Omental fat pad (tissue), 4 donors: Measurements from ENCODE around the gene SERPINE3. TPM values are rescaled to one million over a fixed set of nuclear protein-coding genes. Genes with fewer than 3 reads are reported as not detected.

Experiments
- ATAC-seq: fragments of 150-250 bp; one replicate; pipeline ENCODE4 v1.9.1; 2016; ENCODE audit warnings: mild to moderate bottlenecking, moderate library complexity; ENCODE audit not compliant: low FRiP score
- DNase-seq: peaks from one replicate; pipeline ENCODE4 v3.0.0-alpha.2; 2019; ENCODE audit warnings: low spot score
- total RNA-seq, 4 donors: library from RNA; depleted of rRNA; stranded (reverse); fragments of >200 nt; gene quantifications; one replicate each; pipeline ENCODE4 v1.1.0, GENCODE V29; 2016
- TF ChIP-seq, protein P1 (sequence below), 3 donors: fragments of 450-650 bp; IDR thresholded peaks; one replicate each; pipeline ENCODE4 v1.5.1; 2016 to 2017; ENCODE audit warnings: antibody characterized with exemption in 3 of 3, mild to moderate bottlenecking in 3 of 3, moderate library complexity in 2 of 3

SERPINE3 gene
- total RNA-seq, 4 donors from 2014 or later, result 1.6 to 8.8 TPM; not detected in 2

DNA sequence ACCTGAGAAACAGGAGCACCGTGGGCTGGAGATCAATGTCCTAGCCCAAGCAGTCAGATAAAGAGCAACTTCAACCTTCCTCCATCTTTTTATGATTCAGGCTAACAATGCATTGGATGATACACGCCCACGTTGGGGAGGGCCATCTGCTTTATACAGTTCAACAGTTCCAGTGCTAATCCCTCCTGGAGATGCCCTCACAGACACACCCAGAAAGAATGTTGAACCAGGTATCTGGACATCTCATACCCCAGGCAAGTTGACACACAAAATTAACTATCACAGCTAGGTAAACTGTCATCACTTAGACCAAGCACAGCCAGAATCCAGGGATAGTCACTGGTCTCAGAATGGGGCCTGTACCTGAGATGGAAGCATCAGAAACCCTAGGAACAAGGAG, 20.6 kb upstream of the SERPINE3 start:
- TF ChIP-seq, protein P1, sequence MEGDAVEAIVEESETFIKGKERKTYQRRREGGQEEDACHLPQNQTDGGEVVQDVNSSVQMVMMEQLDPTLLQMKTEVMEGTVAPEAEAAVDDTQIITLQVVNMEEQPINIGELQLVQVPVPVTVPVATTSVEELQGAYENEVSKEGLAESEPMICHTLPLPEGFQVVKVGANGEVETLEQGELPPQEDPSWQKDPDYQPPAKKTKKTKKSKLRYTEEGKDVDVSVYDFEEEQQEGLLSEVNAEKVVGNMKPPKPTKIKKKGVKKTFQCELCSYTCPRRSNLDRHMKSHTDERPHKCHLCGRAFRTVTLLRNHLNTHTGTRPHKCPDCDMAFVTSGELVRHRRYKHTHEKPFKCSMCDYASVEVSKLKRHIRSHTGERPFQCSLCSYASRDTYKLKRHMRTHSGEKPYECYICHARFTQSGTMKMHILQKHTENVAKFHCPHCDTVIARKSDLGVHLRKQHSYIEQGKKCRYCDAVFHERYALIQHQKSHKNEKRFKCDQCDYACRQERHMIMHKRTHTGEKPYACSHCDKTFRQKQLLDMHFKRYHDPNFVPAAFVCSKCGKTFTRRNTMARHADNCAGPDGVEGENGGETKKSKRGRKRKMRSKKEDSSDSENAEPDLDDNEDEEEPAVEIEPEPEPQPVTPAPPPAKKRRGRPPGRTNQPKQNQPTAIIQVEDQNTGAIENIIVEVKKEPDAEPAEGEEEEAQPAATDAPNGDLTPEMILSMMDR (IDR thresholded peaks at IDR 0.05), result no peak
- DNase-seq, result no peak
- ATAC-seq, result no peak

DNA sequence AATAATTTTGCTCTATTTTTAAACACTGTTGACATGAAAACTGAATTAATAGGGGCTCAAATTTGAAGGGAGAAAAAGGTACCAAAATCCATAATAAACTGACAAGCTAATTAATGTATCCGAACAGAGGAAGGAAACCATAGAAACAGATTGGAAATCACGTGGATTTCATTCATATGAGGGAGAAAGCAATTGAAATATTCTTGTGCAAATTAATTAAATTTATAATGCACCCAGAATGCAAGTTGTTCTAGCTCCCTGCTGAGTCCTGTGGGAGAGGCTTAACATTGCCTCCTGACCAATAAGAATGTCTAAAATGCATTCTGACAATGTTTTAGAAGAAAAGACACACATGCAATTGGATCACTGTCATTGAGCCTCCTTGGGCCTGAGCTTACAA, 17.7 kb upstream of the SERPINE3 start:
- TF ChIP-seq, protein P1 (IDR thresholded peaks at IDR 0.05), result no peak

DNA sequence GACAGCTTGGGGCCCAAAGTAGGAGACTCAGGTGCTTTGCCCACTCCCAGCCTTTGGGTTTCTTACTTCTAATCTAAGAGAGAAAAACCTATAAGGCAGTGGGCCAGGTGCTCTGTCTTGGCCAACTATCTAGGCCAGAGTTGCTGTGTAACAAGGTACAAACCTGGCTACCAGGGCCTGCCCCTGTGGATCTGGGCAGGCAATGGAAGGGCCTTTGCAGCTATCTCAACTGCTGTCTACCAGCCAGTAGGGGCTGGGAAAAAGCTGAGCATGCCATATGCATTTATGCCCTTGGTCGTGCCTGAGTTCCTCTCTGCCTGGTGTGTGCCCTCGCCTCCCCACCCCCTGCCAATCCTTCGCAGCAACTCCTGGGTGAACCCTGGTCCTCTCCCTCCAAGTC, 16.7 kb upstream of the SERPINE3 start:
- no peak for ATAC-seq
- TF ChIP-seq, protein P1 (IDR thresholded peaks at IDR 0.05), result no peak
- DNase-seq, result no peak

More for the DNA sequence above, 17.7 kb upstream of the SERPINE3 start:
- no peak for DNase-seq
- ATAC-seq, result no peak

DNA sequence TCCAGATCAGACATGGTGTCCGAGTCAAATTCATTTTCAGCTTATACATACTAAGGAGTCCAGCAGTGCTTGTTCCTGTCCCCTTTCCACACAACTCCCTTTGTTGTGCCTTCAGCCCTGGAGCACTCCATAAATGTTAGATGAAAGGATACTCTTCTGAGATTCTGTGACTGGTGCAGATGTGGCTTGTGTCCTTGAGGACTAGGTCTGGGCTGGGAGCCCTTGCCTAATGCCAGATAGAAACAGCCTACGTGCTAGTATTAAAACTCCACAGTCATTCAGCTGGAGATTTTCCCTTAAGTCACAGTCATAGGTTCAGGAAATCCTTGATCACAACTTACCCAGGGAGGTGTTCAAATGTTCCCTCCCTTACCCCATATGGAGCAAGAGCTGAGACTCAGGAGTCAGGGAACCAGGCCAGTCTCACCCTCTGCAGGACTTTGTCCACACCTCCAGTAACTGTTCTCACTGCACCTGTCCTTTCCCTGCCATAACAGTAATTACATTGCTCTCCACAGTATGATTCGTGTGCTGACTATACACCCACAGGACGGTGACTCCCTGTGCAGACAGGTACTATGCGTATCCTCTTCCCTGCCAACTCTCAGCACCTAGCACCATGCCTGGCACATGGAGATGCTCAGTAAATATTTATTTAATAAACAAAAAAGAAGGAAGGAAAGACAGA, 15.5 kb upstream of the SERPINE3 start:
- ATAC-seq (no peak), DNase-seq (no peak)
- TF ChIP-seq, protein P1 (IDR thresholded peaks at IDR 0.05), result no peak

DNA sequence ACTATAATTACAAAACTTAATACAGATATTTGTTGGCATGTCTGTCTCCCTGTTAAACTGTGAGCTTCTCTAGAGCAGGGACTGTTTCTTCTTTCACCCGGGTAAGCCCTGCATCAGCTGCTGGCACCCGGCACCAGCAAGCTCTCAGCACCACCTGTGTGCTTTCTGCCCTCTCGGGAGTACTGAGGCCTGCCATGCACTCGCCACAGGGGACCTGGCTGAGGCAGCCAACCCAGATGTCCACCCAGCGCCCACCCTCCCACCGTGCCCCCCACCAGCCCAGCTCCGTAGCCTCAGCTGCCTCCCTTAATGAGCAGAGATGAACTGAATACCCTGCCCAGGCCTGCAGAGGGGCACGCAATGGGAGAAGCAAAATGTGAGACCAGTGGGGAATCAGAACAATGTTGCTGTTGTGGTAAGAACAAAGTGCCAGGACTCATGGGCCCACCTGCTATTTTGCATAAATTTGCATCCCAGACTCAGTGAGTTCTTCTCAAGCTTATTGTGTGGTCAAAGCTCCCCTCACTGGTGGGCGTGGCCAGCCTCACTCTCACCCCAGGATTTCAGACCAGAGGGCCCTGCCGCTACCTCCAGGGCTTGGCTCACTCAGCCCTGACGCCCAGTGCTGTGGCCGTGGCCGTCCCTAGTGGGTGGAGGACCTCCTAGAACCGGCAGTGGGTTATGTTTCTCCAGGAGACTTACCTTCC, 14.6 kb upstream of the SERPINE3 start:
- ATAC-seq, result no peak
- TF ChIP-seq, protein P1 (IDR thresholded peaks at IDR 0.05), result no peak
- DNase-seq, result no peak

DNA sequence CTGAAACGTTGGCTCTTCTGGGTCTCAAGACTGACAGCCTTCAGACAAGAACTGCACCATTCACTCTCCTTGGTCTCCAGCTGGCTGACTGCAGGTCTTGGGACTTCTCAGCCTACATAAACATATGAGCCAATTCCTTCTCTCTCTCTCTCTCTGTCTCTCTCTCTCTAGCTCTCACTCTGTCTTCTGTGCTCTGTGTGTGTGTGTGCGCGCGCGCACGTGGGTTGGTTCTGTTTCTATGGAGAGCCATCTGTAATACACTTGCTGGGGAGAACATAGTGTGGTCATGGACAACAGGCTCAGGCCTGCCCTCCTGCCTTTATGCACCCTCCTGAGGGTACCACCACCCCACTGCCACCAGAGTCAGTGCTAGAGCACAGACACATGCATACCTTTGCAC, 13.7 kb upstream of the SERPINE3 start:
- ATAC-seq (no peak), DNase-seq (no peak)
- TF ChIP-seq, protein P1 (IDR thresholded peaks at IDR 0.05), result no peak

DNA sequence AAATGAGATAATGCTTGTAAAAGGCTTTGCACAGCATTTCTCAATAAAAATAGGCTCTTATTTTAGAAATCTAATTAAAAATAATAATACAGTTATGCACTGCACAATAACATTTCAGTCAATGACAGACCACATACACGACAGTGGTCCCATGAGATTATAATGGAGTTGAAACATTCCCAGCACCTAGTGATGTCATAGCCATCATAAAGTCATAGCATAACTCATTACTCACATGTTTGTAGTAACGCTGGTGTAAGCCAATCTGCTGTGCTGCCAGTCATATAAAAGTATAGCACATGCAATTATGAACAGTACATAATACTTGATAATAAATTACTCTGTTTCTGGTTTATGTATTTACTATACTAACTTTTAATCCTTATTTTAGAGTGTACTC, 12.7 kb upstream of the SERPINE3 start:
- ATAC-seq (no peak), DNase-seq (no peak)
- TF ChIP-seq, protein P1 (IDR thresholded peaks at IDR 0.05), result no peak
